Endothelial cell of umbilical vein (primary cell): Measurements from ENCODE around the gene ZNF557.
"Not testable (repeated sequence)": the region's sequence is repeated elsewhere in the genome, so short reads cannot be mapped to it uniquely, and the experiment has no call there.

Source experiments
- EZH2 ChIP-seq: IDR thresholded peaks from 2 replicates; pipeline ENCODE4 v1.6.1; 2012; ENCODE audit warnings: borderline replicate concordance, low read depth, mild to moderate bottlenecking, moderate library complexity, low read length, inconsistent platforms; ENCODE audit not compliant: severe bottlenecking
- JUN ChIP-seq: IDR thresholded peaks from 2 replicates; pipeline ENCODE4 v1.6.1; 2011; ENCODE audit warnings: borderline replicate concordance, low read depth; ENCODE audit not compliant: insufficient read length, insufficient read depth
- POLR2A ChIP-seq: IDR thresholded peaks from 2 replicates; pipeline ENCODE4 v1.6.1; 2012; ENCODE audit warnings: low read depth, mild to moderate bottlenecking, control low read depth, low read length
- TF ChIP-seq, protein P1 (sequence below), 2 donors: IDR thresholded peaks; 1 replicate in 1 of 2; 2 replicates in 1 of 2; pipeline ENCODE4 v1.5.1; 2011; ENCODE audit warnings: low read length in 2 of 2, mild to moderate bottlenecking in 2 of 2, moderate library complexity in 2 of 2, control low read depth in 1 of 2, inconsistent platforms in 1 of 2, low read depth in 1 of 2; ENCODE audit not compliant: insufficient read depth in 1 of 2; ENCODE audit errors: extremely low read depth in 1 of 2

DNA sequence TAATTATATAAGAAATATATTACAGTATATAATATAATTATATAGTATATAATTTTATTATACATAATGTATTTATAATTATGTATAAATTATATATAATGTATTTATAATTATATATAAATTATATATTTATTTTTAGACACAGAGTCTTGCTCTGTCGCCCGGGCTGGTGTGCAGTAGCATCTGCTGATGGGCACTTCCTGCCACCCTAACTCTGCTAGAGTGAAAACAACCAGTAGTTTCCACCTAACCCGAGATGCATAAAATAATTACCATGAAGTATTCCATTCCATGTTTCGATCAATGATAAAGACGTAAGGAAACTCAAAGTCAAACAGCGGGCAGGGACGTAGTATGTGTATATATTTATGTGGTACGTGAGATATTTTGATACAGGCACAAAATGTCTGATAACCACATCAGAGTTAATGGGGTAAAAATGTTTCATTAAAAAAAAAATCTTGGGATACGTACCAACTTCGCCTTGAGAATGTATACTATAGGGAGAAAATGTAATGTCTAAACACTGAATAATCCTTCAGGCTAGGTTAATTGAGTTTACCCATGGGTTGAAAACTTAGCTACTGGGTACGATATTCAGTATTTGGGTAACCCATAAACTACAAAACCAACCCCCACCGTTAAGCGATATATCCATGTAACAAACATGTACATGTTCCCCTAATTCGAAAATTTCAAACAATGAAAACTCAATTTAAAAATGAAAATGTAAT is 14.7 kb upstream of the ZNF557 start:
- not testable (repeated sequence) for TF ChIP-seq POLR2A, EZH2, JUN
- TF ChIP-seq, protein P1, sequence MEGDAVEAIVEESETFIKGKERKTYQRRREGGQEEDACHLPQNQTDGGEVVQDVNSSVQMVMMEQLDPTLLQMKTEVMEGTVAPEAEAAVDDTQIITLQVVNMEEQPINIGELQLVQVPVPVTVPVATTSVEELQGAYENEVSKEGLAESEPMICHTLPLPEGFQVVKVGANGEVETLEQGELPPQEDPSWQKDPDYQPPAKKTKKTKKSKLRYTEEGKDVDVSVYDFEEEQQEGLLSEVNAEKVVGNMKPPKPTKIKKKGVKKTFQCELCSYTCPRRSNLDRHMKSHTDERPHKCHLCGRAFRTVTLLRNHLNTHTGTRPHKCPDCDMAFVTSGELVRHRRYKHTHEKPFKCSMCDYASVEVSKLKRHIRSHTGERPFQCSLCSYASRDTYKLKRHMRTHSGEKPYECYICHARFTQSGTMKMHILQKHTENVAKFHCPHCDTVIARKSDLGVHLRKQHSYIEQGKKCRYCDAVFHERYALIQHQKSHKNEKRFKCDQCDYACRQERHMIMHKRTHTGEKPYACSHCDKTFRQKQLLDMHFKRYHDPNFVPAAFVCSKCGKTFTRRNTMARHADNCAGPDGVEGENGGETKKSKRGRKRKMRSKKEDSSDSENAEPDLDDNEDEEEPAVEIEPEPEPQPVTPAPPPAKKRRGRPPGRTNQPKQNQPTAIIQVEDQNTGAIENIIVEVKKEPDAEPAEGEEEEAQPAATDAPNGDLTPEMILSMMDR (IDR thresholded peaks at IDR 0.05; ENCODE audit: extremely low read depth in 1 of 2, insufficient read depth in 1 of 2, low read depth in 1 of 2, low read length in 2 of 2), result not testable (repeated sequence)
